NCI-H1694 (cell line): ENCODE measurements around the gene FCGR2B.
"Not testable (repeated sequence)": the region's sequence is repeated elsewhere in the genome, so short reads cannot be mapped to it uniquely, and the experiment has no call there.

Source experiments
- DNase-seq: peaks from one replicate; lab custom pipeline; 2025; lab: John Stamatoyannopoulos, UW

Gene FCGR2B

GRCh38 chr1:161706113-161706481, 43.2 kb downstream of the FCGR2B start:
- no peak for DNase-seq

GRCh38 chr1:161706482-161707347, 43.8 kb downstream of the FCGR2B start, which contains the start of gene FCRLA:
TSS of gene FCRLA (plus strand) at chr1:161707229. CDS start at chr1:161707265, 36 bp downstream.
- no peak for DNase-seq

GRCh38 chr1:161707503-161707902, 44.6 kb downstream of the FCGR2B start:
- DNase-seq, result no peak

- DNase-seq, result no peak
These were observed 46.4 kb downstream of the FCGR2B start for GRCh38 chr1:161709373-161709772.

GRCh38 chr1:161710560-161710959, 47.6 kb downstream of the FCGR2B start:
- no peak for DNase-seq

- no peak for DNase-seq
These were observed 55.8 kb downstream of the FCGR2B start for GRCh38 chr1:161718559-161719324.

- no peak for DNase-seq
These were observed 56.3 kb downstream of the FCGR2B start for GRCh38 chr1:161719325-161719611.

GRCh38 chr1:161720422-161720821, 57.5 kb downstream of the FCGR2B start:
- no peak for DNase-seq

- DNase-seq, result no peak
These were observed 58.2 kb downstream of the FCGR2B start, which contains the start of gene FCRLB for GRCh38 chr1:161720956-161721737. TSS of gene FCRLB (plus strand) at chr1:161721544. CDS start at chr1:161722673, 1,129 bp downstream.

- no peak for DNase-seq
These were observed 58.9 kb downstream of the FCGR2B start for GRCh38 chr1:161721738-161722343.

GRCh38 chr1:161722406-161722805, 59.5 kb downstream of the FCGR2B start:
- no peak for DNase-seq

- DNase-seq, result no peak
These were observed 60.7 kb downstream of the FCGR2B start for GRCh38 chr1:161723459-161724141.

GRCh38 chr1:161725258-161725907, 62.4 kb downstream of the FCGR2B start:
- DNase-seq, result not testable (repeated sequence)

GRCh38 chr1:161725908-161726472, 63.0 kb downstream of the FCGR2B start:
- DNase-seq, result peak; percentile 21

- peak; percentile 57 for DNase-seq
These were observed 63.7 kb downstream of the FCGR2B start for GRCh38 chr1:161726473-161727255.

- no peak for DNase-seq
These were observed 64.4 kb downstream of the FCGR2B start for GRCh38 chr1:161727256-161727924.
